Endothelial cell of umbilical vein (primary cell): ENCODE data around the gene STX8. TPM values are rescaled to one million over a fixed set of nuclear protein-coding genes. Genes with fewer than 3 reads are reported as not detected.

Experiments
- BruUV-seq: library from RNA; stranded (reverse); fragments of 400-500 nt; replicated peaks from 2 replicates; lab custom pipeline; 2021; lab: Mats Ljungman, UMichigan
- CTCF ChIA-PET: fragments of 300-600, 350-600 bp; sonication (Branson Sonifier 250); formaldehyde crosslinking; loops from one replicate; lab custom pipeline; 2021; ENCODE audit warnings: antibody characterized with exemption, inconsistent platforms; lab: Charles Lee
- POLR2A ChIA-PET: fragments of 300-600, 350-600 bp; sonication (Branson Sonifier 250); formaldehyde crosslinking; loops from one replicate; lab custom pipeline; 2021; ENCODE audit warnings: antibody characterized with exemption, inconsistent platforms; lab: Charles Lee
- DNase-seq: peaks from one replicate; pipeline ENCODE4 v3.0.0-alpha.2; 2011; ENCODE audit warnings: low read depth, low spot score
- FAIRE-seq: peaks from 2 replicates; lab custom pipeline; 2011; peaks lifted over from hg19 to GRCh38; lab: Jason Lieb, UNC
- H2AFZ ChIP-seq: 2 replicates; pipeline ENCODE4 v1.6.0; 2012; ENCODE audit warnings: low read depth, low read length, control low read depth, inconsistent platforms
- H3K27ac ChIP-seq: 2 replicates; pipeline ENCODE4 v1.5.1; 2011; ENCODE audit warnings: low read depth, mild to moderate bottlenecking, control low read depth, low read length, moderate library complexity; ENCODE audit not compliant: insufficient read depth
- H3K27me3 ChIP-seq, 2 experiments: 2 replicates each; pipeline versions ENCODE4 v1.6.0 to v1.6.1; 2011; ENCODE audit warnings: low read length in 2 of 2, mixed read lengths in 1 of 2; ENCODE audit not compliant: control insufficient read depth in 2 of 2, insufficient read depth in 2 of 2
- H3K36me3 ChIP-seq, 2 experiments: 2 replicates in 1 of 2; 3 replicates in 1 of 2; pipeline ENCODE4 v1.5.1; 2011; ENCODE audit warnings: low read length in 2 of 2, mild to moderate bottlenecking in 1 of 2, moderate library complexity in 1 of 2; ENCODE audit not compliant: control insufficient read depth in 2 of 2, insufficient read depth in 2 of 2; ENCODE audit errors: extremely low read depth in 1 of 2
- H3K4me1 ChIP-seq: 3 replicates; pipeline ENCODE4 v1.5.1; 2011; ENCODE audit warnings: mild to moderate bottlenecking, low read length; ENCODE audit not compliant: control insufficient read depth, insufficient read depth; ENCODE audit errors: extremely low read depth
- H3K4me2 ChIP-seq: 2 replicates; pipeline ENCODE4 v1.6.1; 2011; ENCODE audit warnings: low read length, control low read depth, mixed read lengths; ENCODE audit not compliant: insufficient read depth
- H3K4me3 ChIP-seq, 3 experiments: fragments of 200-600 bp in 1 of 3; sonication (generic), shearing (Covaris generic) in 1 of 3; replicated peaks in 1 of 3; 2 replicates each; pipeline ENCODE4 v1.5.1; 2011 to 2016; ENCODE audit warnings: control low read depth in 3 of 3, low read length in 3 of 3, mild to moderate bottlenecking in 2 of 3, inconsistent platforms in 1 of 3, low read depth in 1 of 3, moderate library complexity in 1 of 3; ENCODE audit not compliant: insufficient read depth in 1 of 3
- H3K79me2 ChIP-seq: 2 replicates; pipeline ENCODE4 v1.6.0; 2012; ENCODE audit warnings: low read length, inconsistent platforms; ENCODE audit not compliant: control insufficient read depth, insufficient read depth
- H3K9ac ChIP-seq: replicated peaks from 2 replicates; pipeline ENCODE3; 2011; ENCODE audit warnings: low read length, control low read depth; ENCODE audit not compliant: insufficient read depth; ENCODE audit errors: extremely low read depth
- H3K9me1 ChIP-seq: replicated peaks from 3 replicates; pipeline ENCODE4 v1.6.0; 2011; ENCODE audit warnings: mild to moderate bottlenecking, low read length; ENCODE audit not compliant: control insufficient read depth, insufficient read depth; ENCODE audit errors: extremely low read depth
- H3K9me3 ChIP-seq: replicated peaks from 2 replicates; pipeline ENCODE4 v1.5.1; 2012; ENCODE audit warnings: low read length, inconsistent platforms; ENCODE audit not compliant: control insufficient read depth, insufficient read depth
- H4K20me1 ChIP-seq: replicated peaks from 2 replicates; pipeline ENCODE3; 2011; ENCODE audit warnings: mild to moderate bottlenecking, low read length; ENCODE audit not compliant: control insufficient read depth, insufficient read depth; ENCODE audit errors: extremely low read depth
- EZH2 ChIP-seq: IDR thresholded peaks from 2 replicates; pipeline ENCODE4 v1.6.1; 2012; ENCODE audit warnings: borderline replicate concordance, low read depth, mild to moderate bottlenecking, moderate library complexity, low read length, inconsistent platforms; ENCODE audit not compliant: severe bottlenecking
- FOS ChIP-seq: IDR thresholded peaks from 2 replicates; pipeline ENCODE4 v1.6.1; 2011; ENCODE audit warnings: mild to moderate bottlenecking, low read length, moderate library complexity, borderline replicate concordance; ENCODE audit not compliant: insufficient read depth
- GATA2 ChIP-seq: IDR thresholded peaks from 2 replicates; pipeline ENCODE4 v1.7.0; 2011; ENCODE audit warnings: low read depth, mild to moderate bottlenecking, moderate library complexity, mixed read lengths, low read length; ENCODE audit not compliant: insufficient read length, insufficient read depth
- JUN ChIP-seq: IDR thresholded peaks from 2 replicates; pipeline ENCODE4 v1.6.1; 2011; ENCODE audit warnings: borderline replicate concordance, low read depth; ENCODE audit not compliant: insufficient read length, insufficient read depth
- POLR2AphosphoS5 ChIP-seq: IDR thresholded peaks from 2 replicates; pipeline ENCODE4 v1.6.1; 2012; ENCODE audit warnings: low read depth, mild to moderate bottlenecking, control low read depth, low read length, moderate library complexity; ENCODE audit not compliant: insufficient read depth
- dilution Hi-C: fragments of 300-500 bp; cut with MboI; formaldehyde crosslinking; loops from one replicate; pipeline ENCODE4 v1.15.0; 2019; ENCODE audit warnings: low sequenced_read_pairs; ENCODE audit not compliant: extremely low pct_ligation_motif_present
- intact Hi-C: fragments of 100-400 bp; cut with micrococcal nuclease; formaldehyde crosslinking; loops from one replicate; pipeline ENCODE4 v1.10.0; 2022
- polyA plus RNA-seq, 4 experiments: library from polyadenylated mRNA; depleted of rRNA in 3 of 4; stranded (reverse) in 3 of 4; unstranded in 1 of 4; fragments of >200 nt; gene quantifications; 2 replicates each; pipeline versions ENCODE4 v1.2.1 to v1.2.3, GENCODE V29; 2011 to 2012; ENCODE audit warnings: missing spikeins in 1 of 4
- total RNA-seq: library from RNA; stranded (reverse); gene quantifications from 2 replicates; pipeline ENCODE4 v1.2.3, GENCODE V29; 2021
- TF ChIP-seq, protein P1 (sequence below): IDR thresholded peaks from 2 replicates; pipeline ENCODE4 v1.6.1; 2011; ENCODE audit not compliant: insufficient read depth, insufficient read length
- TF ChIP-seq, protein P2 (sequence below), 2 donors: IDR thresholded peaks; 1 replicate in 1 of 2; 2 replicates in 1 of 2; pipeline ENCODE4 v1.5.1; 2011; ENCODE audit warnings: low read length in 2 of 2, mild to moderate bottlenecking in 2 of 2, moderate library complexity in 2 of 2, control low read depth in 1 of 2, inconsistent platforms in 1 of 2, low read depth in 1 of 2; ENCODE audit not compliant: insufficient read depth in 1 of 2; ENCODE audit errors: extremely low read depth in 1 of 2

Gene STX8
- total and polyA plus RNA-seq, 2 donors (not counting 3 experiments of a cell fraction or from before 2014, with no cell fraction given), result 25.9 to 67.3 TPM

DNA sequence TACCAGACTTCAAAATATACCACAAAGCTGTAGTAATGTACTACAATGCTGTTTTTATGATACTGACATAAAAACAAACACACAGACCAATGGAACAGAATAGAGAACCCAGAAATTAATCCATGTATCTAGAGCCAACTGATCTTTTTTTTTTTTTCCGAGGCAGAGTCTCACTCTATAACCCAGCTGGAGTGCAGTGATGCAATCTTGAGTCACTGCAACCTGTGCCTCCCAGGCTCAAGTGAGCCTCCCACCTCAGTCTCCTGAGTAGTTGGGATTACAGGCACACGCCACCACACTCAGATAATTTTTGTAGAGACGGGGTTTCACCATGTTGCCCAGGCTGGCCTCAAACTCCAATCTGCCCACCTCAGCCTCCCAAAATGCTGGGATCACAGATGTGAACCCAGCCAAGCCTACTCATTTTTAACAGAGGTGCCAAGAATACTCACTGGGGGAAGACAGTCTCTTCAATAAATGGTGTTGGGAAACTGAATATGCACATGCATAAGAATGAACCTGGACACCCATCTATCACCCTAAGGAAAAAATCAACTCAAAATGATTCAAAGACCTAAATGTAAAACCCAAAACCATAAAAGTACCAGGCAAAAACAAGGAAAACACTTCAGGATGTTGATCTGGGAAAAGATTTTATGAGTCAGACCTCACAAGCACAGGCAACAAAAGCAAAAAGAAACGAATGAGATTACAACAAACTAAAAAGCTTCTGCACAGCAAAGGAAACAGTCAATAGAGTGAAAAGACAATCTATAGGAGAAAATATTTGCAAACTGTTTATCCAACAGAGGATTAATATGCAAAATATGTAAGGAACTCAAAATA, 63.1 kb downstream of the STX8 start:
- Histone ChIP-seq H2AFZ (peak overlapping the region; percentile 51), H3K9me3 (no peaks in the 10 kb centered on the region), H3K27me3 (no peaks in the 10 kb centered on the region), H3K9ac (no peak overlapping the region), H3K4me2 (peak overlapping the region; percentile 67), H3K27ac (peak overlapping the region; percentile 73), H3K9me1 (no peaks in the 10 kb centered on the region), H3K79me2 (peaks cover under 1% of the 10 kb centered on the region), H3K4me3 (peak overlapping the region in 1 of 3 experiments; percentile 23), H4K20me1 (no peaks in the 10 kb centered on the region), H3K36me3 (no peaks in the 10 kb centered on the region), H3K4me1 (peaks cover 16% of the 10 kb centered on the region)
- intact Hi-C loops (loop anchor here (5.0 kb wide), 1 partner anchor 40 kb away; no protein-coding TSS in a partner anchor), dilution Hi-C loops (no loop called here)
- ChIA-PET POLR2A (no interaction called here), CTCF (interaction anchor here (0.6 to 1.3 kb wide), 6 partner anchors 10 to 454 kb away, joined by 3 to 11 read pairs (median 3); no protein-coding TSS in a partner anchor)
- FAIRE-seq (peak; percentile 66), DNase-seq (peak; percentile 56)
- TF ChIP-seq GATA2 (no peak), FOS (peak; percentile 28), POLR2AphosphoS5 (no peak), EZH2 (no peak), JUN (no peak)
- TF ChIP-seq, protein P1, sequence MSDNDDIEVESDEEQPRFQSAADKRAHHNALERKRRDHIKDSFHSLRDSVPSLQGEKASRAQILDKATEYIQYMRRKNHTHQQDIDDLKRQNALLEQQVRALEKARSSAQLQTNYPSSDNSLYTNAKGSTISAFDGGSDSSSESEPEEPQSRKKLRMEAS, result no peak
- TF ChIP-seq, protein P2, sequence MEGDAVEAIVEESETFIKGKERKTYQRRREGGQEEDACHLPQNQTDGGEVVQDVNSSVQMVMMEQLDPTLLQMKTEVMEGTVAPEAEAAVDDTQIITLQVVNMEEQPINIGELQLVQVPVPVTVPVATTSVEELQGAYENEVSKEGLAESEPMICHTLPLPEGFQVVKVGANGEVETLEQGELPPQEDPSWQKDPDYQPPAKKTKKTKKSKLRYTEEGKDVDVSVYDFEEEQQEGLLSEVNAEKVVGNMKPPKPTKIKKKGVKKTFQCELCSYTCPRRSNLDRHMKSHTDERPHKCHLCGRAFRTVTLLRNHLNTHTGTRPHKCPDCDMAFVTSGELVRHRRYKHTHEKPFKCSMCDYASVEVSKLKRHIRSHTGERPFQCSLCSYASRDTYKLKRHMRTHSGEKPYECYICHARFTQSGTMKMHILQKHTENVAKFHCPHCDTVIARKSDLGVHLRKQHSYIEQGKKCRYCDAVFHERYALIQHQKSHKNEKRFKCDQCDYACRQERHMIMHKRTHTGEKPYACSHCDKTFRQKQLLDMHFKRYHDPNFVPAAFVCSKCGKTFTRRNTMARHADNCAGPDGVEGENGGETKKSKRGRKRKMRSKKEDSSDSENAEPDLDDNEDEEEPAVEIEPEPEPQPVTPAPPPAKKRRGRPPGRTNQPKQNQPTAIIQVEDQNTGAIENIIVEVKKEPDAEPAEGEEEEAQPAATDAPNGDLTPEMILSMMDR (IDR thresholded peaks at IDR 0.05; ENCODE audit: extremely low read depth in 1 of 2, insufficient read depth in 1 of 2, low read depth in 1 of 2, low read length in 2 of 2), result no peak
- no TSS peak for BruUV-seq
